ENCODE measurements around the gene UBE2D4. TPM values are rescaled to one million over a fixed set of nuclear protein-coding genes. Genes with fewer than 3 reads are reported as not detected.

The UBE2D4 gene
- total RNA-seq, 1 donor from 2014 or later: 27.2 TPM

DNA sequence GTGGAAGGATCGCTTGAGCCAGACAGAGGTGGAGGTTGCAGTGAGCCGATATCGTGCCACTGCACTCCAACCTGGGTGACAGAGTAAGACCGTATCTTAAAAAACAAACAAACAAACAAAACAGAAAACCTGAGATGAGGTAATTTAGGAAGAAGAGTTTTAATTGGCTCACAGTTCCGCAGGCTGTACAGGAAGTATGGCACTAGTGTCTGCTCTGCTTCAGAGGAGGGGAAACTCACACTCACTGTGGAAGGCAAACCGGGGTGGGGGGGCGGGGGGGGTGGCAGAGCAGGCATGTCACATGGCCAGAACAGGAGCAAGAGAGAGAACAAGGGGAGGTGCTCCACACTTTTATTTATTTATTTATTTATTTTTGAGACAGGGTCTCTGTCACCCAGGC, 5.1 kb downstream of the UBE2D4 start:
- ATAC-seq: no peak

DNA sequence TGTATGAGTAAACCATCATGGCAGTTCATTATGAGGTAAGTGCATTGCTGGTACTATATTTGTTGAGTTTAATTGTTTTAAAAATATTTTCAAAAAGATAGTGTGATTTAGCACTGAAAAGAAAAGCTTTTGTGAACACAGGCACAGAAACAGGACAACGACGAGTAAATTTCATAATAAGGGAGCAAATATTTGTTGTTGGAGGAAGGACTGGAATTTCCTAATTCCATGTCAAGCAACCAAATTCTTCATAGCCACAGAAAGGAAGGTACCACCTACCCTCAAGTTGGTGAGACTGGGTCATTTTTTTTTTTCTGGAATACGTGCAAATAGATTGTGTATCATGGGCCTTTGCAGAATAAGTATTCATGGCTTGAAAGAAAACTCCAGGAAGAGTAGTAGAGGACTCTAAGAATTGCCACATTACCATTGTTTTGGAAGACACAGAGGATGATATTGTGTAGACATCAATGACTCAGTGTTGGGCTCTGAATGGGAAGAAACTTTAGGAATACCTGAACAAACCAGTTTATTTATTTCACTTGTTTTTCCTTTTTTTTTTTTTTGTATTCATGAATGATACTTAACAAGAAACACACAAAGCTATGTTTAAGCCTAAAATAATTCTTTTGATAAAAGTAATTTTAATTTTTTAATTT, 7.8 kb downstream of the UBE2D4 start:
- H3K27me3 ChIP-seq: no peaks in the 10 kb centered on the region
- no peak overlapping the region for H3K4me3 ChIP-seq
- no peaks in the 10 kb centered on the region for H3K36me3 ChIP-seq
- no peaks in the 10 kb centered on the region for H3K4me1 ChIP-seq
- no peaks in the 10 kb centered on the region for H3K9me3 ChIP-seq
- H3K27ac ChIP-seq: no peak overlapping the region
- intact Hi-C loops (cut with DNase I): no loop called here
- DNase-seq (no peak), ATAC-seq (no peak)
- TF ChIP-seq, protein P1, sequence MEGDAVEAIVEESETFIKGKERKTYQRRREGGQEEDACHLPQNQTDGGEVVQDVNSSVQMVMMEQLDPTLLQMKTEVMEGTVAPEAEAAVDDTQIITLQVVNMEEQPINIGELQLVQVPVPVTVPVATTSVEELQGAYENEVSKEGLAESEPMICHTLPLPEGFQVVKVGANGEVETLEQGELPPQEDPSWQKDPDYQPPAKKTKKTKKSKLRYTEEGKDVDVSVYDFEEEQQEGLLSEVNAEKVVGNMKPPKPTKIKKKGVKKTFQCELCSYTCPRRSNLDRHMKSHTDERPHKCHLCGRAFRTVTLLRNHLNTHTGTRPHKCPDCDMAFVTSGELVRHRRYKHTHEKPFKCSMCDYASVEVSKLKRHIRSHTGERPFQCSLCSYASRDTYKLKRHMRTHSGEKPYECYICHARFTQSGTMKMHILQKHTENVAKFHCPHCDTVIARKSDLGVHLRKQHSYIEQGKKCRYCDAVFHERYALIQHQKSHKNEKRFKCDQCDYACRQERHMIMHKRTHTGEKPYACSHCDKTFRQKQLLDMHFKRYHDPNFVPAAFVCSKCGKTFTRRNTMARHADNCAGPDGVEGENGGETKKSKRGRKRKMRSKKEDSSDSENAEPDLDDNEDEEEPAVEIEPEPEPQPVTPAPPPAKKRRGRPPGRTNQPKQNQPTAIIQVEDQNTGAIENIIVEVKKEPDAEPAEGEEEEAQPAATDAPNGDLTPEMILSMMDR (IDR thresholded peaks at IDR 0.05): no peak

More for the DNA sequence above, 5.1 kb downstream of the UBE2D4 start:
- TF ChIP-seq, protein P1 (IDR thresholded peaks at IDR 0.05): no peak
- H3K4me1 ChIP-seq: peaks cover 5% of the 10 kb centered on the region
- H3K4me3 ChIP-seq: no peak overlapping the region
- no peak overlapping the region for H3K27ac ChIP-seq
- H3K9me3 ChIP-seq: no peaks in the 10 kb centered on the region
- H3K36me3 ChIP-seq: no peaks in the 10 kb centered on the region
- intact Hi-C loops (cut with DNase I): no loop called here
- no peak for DNase-seq
- H3K27me3 ChIP-seq: no peaks in the 10 kb centered on the region

DNA sequence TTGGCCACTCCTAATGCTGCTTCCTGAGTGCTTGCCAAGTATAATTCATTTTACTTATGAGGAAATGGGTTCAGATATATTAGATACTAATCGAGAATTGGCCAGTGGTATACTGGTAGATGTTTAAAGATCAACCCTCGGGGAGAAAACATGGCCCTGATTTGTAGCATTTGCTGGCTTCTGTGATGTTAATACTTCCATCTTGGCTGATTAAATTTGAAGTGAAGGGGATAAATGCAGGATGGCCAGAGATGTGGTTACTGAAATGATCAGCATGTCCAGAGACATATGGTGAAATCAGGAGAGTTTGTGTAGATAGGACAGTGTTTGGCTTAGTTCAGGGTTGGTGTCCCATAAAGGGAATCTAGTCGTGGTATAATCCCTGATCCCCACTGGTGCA, 11.2 kb downstream of the UBE2D4 start:
- Histone ChIP-seq H3K4me3 (no peak overlapping the region), H3K9me3 (no peaks in the 10 kb centered on the region), H3K36me3 (no peaks in the 10 kb centered on the region), H3K27ac (no peak overlapping the region), H3K4me1 (no peaks in the 10 kb centered on the region), H3K27me3 (no peaks in the 10 kb centered on the region)
- TF ChIP-seq, protein P1 (IDR thresholded peaks at IDR 0.05): no peak
- DNase-seq (no peak), ATAC-seq (no peak)
- intact Hi-C loops (cut with DNase I): no loop called here

DNA sequence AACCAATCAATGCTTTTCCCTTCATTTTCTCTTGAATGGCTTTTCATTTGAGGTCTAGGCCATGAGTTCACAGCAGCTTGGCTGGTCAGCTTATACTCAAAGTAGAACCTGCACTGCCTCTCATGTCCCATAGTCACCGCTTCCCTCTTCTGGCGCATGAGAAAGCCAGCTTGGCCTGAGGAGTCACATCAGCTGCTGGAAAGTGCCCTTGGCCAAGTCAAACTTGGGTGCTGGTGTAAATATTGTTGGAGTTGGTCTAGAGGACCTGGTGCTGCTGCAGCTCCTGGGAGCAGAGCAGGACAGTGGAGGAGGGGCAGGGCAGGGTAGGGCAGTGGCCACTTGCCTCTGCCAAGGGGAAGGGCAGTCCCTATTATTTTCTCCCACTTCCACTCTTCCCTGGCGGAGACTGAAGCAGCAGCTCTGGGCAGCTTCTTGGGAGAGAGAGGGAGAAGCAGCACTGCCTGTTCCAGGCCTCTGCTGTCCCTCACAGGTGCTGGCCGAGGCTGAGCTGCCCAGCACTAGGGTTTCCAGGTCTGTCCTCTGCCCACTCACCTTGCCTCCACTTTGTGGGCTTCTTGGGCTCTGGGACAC, 12.8 kb downstream of the UBE2D4 start:
- ATAC-seq (no peak), DNase-seq (no peak)
- Histone ChIP-seq H3K4me3 (no peak overlapping the region), H3K4me1 (no peaks in the 10 kb centered on the region), H3K9me3 (no peaks in the 10 kb centered on the region), H3K36me3 (peaks cover 10% of the 10 kb centered on the region), H3K27ac (no peak overlapping the region), H3K27me3 (no peaks in the 10 kb centered on the region)
- intact Hi-C loops (cut with DNase I): no loop called here
- TF ChIP-seq, protein P1 (IDR thresholded peaks at IDR 0.05): no peak

DNA sequence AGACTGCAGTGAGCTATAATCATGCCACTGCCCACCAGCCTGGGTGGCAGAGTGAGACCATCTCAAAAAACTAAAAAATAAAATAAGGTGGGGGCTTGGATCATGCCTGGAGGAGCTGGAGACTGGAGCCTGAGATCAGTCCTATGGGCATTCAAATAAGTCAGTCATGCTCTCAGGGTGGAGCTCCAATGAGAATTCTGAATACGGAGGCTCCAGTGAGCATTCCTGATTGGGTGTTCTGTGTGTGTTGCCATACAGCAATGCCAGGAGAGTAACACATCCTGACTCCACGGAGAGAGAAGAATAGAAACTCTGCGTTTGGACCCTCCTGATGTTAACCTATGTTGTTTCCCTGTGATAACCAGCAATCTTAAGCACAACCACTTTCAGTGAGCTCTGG, 16.0 kb downstream of the UBE2D4 start:
- Histone ChIP-seq H3K4me1 (no peaks in the 10 kb centered on the region), H3K36me3 (peaks cover 12% of the 10 kb centered on the region), H3K27me3 (no peaks in the 10 kb centered on the region), H3K27ac (no peak overlapping the region), H3K9me3 (no peaks in the 10 kb centered on the region), H3K4me3 (no peak overlapping the region)
- TF ChIP-seq, protein P1 (IDR thresholded peaks at IDR 0.05): no peak
- no peak for DNase-seq
- no peak for ATAC-seq
- intact Hi-C loops (cut with DNase I): no loop called here

Data from upper lobe of right lung (tissue), 1 donor.